ENCODE measurements around the gene IFNW1.
A peak's percentile ranks its signal among the peaks of the same experiment; 100 is the strongest.

IFNW1 gene

GRCh38 chr9:21097817-21098216 lies 43.8 kb downstream of the IFNW1 start:
- Histone ChIP-seq H3K36me3 (no peaks in the 10 kb centered on the region), H3K9me3 (no peaks in the 10 kb centered on the region), H3K4me1 (peaks cover 0 to 19% (median 7%) of the 10 kb centered on the region in 4 donors), H3K27me3 (no peaks in the 10 kb centered on the region), H3K27ac (peak overlapping the region in 1 of 2 donors; percentile 75), H3K4me3 (no peak overlapping the region)
- intact Hi-C loops (cut with DNase I; ENCODE audit: low total_unique reads): no loop called here
- no peak for TF ChIP-seq CTCF (IDR thresholded peaks at IDR 0.05)
- no peak for DNase-seq

GRCh38 chr9:21096901-21097255 lies 44.8 kb downstream of the IFNW1 start:
- Histone ChIP-seq H3K4me3 (peak overlapping the region in 1 of 2 donors; percentile 40), H3K4me1 (peaks cover 0 to 19% (median 7%) of the 10 kb centered on the region in 4 donors), H3K9me3 (no peaks in the 10 kb centered on the region), H3K36me3 (no peaks in the 10 kb centered on the region), H3K27ac (peak overlapping the region; percentile 54 to 75), H3K27me3 (no peaks in the 10 kb centered on the region)
- intact Hi-C loops (cut with DNase I; ENCODE audit: low total_unique reads): no loop called here
- TF ChIP-seq CTCF (IDR thresholded peaks at IDR 0.05): no peak
- DNase-seq: no peak

GRCh38 chr9:21096172-21096900 lies 45.3 kb downstream of the IFNW1 start:
- peak overlapping the region; percentile 54 to 75 for H3K27ac ChIP-seq
- H3K4me3 ChIP-seq: peak overlapping the region; percentile 38 to 40
- no peak for TF ChIP-seq CTCF (IDR thresholded peaks at IDR 0.05)
- H3K4me1 ChIP-seq: peaks cover 0 to 19% (median 7%) of the 10 kb centered on the region in 4 donors
- no peak for DNase-seq
- no peaks in the 10 kb centered on the region for H3K9me3 ChIP-seq
- no peaks in the 10 kb centered on the region for H3K27me3 ChIP-seq
- intact Hi-C loops (cut with DNase I; ENCODE audit: low total_unique reads): no loop called here
- no peaks in the 10 kb centered on the region for H3K36me3 ChIP-seq

GRCh38 chr9:21095561-21095960 lies 46.1 kb downstream of the IFNW1 start:
- H3K27ac ChIP-seq: peak overlapping the region; percentile 54 to 75
- H3K27me3 ChIP-seq: no peaks in the 10 kb centered on the region
- TF ChIP-seq CTCF (IDR thresholded peaks at IDR 0.05): no peak
- DNase-seq: no peak
- no peaks in the 10 kb centered on the region for H3K36me3 ChIP-seq
- H3K4me3 ChIP-seq: no peak overlapping the region
- H3K9me3 ChIP-seq: no peaks in the 10 kb centered on the region
- H3K4me1 ChIP-seq: peaks cover 0 to 19% (median 7%) of the 10 kb centered on the region in 4 donors
- intact Hi-C loops (cut with DNase I; ENCODE audit: low total_unique reads): no loop called here

Data from tibial artery (tissue), 4 donors.